Astrocyte (in vitro differentiated cells and primary cell): ENCODE results near the gene COQ6. TPM values are rescaled to one million over a fixed set of nuclear protein-coding genes. Genes with fewer than 3 reads are reported as not detected.
"Not testable (repeated sequence)": the region's sequence is repeated elsewhere in the genome, so short reads cannot be mapped to it uniquely, and the experiment has no call there.

ENCODE experiments used
- DNase-seq: peaks from one replicate; pipeline ENCODE4 v3.0.0-alpha.2; 2010; ENCODE audit warnings: low read depth
- FAIRE-seq: peaks from 2 replicates; lab custom pipeline; 2011; peaks lifted over from hg19 to GRCh38; lab: Jason Lieb, UNC
- H2AFZ ChIP-seq: 2 replicates; pipeline ENCODE4 v1.6.0; 2012; ENCODE audit warnings: low read depth, low read length, inconsistent platforms
- H3K27ac ChIP-seq: 2 replicates; pipeline ENCODE4 v1.5.1; 2011; ENCODE audit warnings: low read depth, low read length, inconsistent platforms
- H3K27me3 ChIP-seq: 2 replicates; pipeline ENCODE4 v1.6.0; 2011; ENCODE audit warnings: low read length, inconsistent platforms; ENCODE audit not compliant: insufficient read depth
- H3K36me3 ChIP-seq: 2 replicates; pipeline ENCODE4 v1.5.1; 2011; ENCODE audit warnings: low read length, inconsistent platforms; ENCODE audit not compliant: insufficient read depth
- H3K4me1 ChIP-seq: 2 replicates; pipeline ENCODE4 v1.5.1; 2011; ENCODE audit warnings: low read length, inconsistent platforms; ENCODE audit not compliant: insufficient read depth
- H3K4me2 ChIP-seq: 2 replicates; pipeline ENCODE4 v1.6.0; 2012; ENCODE audit warnings: low read length, inconsistent platforms
- H3K4me3 ChIP-seq: 2 replicates; pipeline ENCODE4 v1.5.1; 2011; ENCODE audit warnings: low read depth, mild to moderate bottlenecking, low read length, inconsistent platforms; ENCODE audit not compliant: insufficient read depth
- H3K79me2 ChIP-seq: 2 replicates; pipeline ENCODE4 v1.6.0; 2012; ENCODE audit warnings: mild to moderate bottlenecking, low read length, inconsistent platforms; ENCODE audit not compliant: insufficient read depth
- H3K9ac ChIP-seq: 2 replicates; pipeline ENCODE4 v1.6.0; 2012; ENCODE audit warnings: mild to moderate bottlenecking, low read length, inconsistent platforms
- H3K9me3 ChIP-seq: 2 replicates; pipeline ENCODE4 v1.5.1; 2012; ENCODE audit warnings: low read depth, mild to moderate bottlenecking, low read length, inconsistent platforms; ENCODE audit not compliant: insufficient read depth
- H4K20me1 ChIP-seq: 2 replicates; pipeline ENCODE4 v1.6.0; 2012; ENCODE audit warnings: low read length, inconsistent platforms; ENCODE audit not compliant: insufficient read depth
- H3K27ac Mint-ChIP-seq: one replicate; pipeline ENCODE4 v1.8.0; 2021; ENCODE audit warnings: mild to moderate bottlenecking, mixed read lengths; ENCODE audit not compliant: unreplicated experiment
- H3K27me3 Mint-ChIP-seq: one replicate; pipeline ENCODE4 v1.8.0; 2021; ENCODE audit warnings: low read depth, mixed read lengths; ENCODE audit not compliant: unreplicated experiment
- H3K36me3 Mint-ChIP-seq: one replicate; pipeline ENCODE4 v1.8.0; 2021; ENCODE audit warnings: low read depth, mixed read lengths; ENCODE audit not compliant: unreplicated experiment
- H3K4me1 Mint-ChIP-seq: one replicate; pipeline ENCODE4 v1.8.0; 2021; ENCODE audit warnings: low read depth, mixed read lengths; ENCODE audit not compliant: unreplicated experiment
- H3K4me3 Mint-ChIP-seq: one replicate; pipeline ENCODE4 v1.8.0; 2021; ENCODE audit warnings: mild to moderate bottlenecking, moderate library complexity, mixed read lengths; ENCODE audit not compliant: unreplicated experiment
- H3K9me3 Mint-ChIP-seq: one replicate; pipeline ENCODE4 v1.8.0; 2021; ENCODE audit warnings: mild to moderate bottlenecking, mixed read lengths; ENCODE audit not compliant: unreplicated experiment
- CTCF ChIP-seq: IDR thresholded peaks from 2 replicates; pipeline ENCODE4 v1.5.1; 2011; ENCODE audit warnings: low read depth, mild to moderate bottlenecking, inconsistent platforms, low read length, moderate library complexity; ENCODE audit not compliant: insufficient read depth
- EZH2 ChIP-seq: IDR thresholded peaks from 2 replicates; pipeline ENCODE4 v1.6.1; 2012; ENCODE audit warnings: mild to moderate bottlenecking, low read length, inconsistent platforms; ENCODE audit not compliant: insufficient read depth
- total RNA-seq: library from RNA; stranded (reverse); gene quantifications from 2 replicates; pipeline ENCODE4 v1.2.1, GENCODE V29; 2021

COQ6 gene
- total RNA-seq, 1 donor from 2014 or later = 12.8 TPM

GRCh38 chr14:73976125-73976524 is 26.0 kb downstream of the COQ6 start:
- Histone ChIP-seq H2AFZ (no peak overlapping the region), H3K27me3 (no peaks in the 10 kb centered on the region), H3K4me2 (no peak overlapping the region), H3K9ac (no peak overlapping the region), H3K4me3 (no peak overlapping the region), H3K4me1 (peaks cover 3% of the 10 kb centered on the region), H3K9me3 (no peaks in the 10 kb centered on the region), H3K27ac (no peak overlapping the region), H3K36me3 (peaks cover 3% of the 10 kb centered on the region), H4K20me1 (no peaks in the 10 kb centered on the region), H3K79me2 (no peaks in the 10 kb centered on the region)
- DNase-seq = no peak
- Mint-ChIP-seq H3K4me3 (no peak overlapping the region), H3K27ac (no peak overlapping the region), H3K4me1 (peaks cover 2% of the 10 kb centered on the region), H3K36me3 (peaks cover 5% of the 10 kb centered on the region), H3K9me3 (peaks cover 2% of the 10 kb centered on the region), H3K27me3 (no peaks in the 10 kb centered on the region)
- TF ChIP-seq CTCF (no peak), EZH2 (no peak)
- FAIRE-seq = no peak

- Histone ChIP-seq H3K9ac (no peak overlapping the region), H3K36me3 (peaks cover 2% of the 10 kb centered on the region), H3K4me2 (peak overlapping the region; percentile 9), H3K4me3 (no peak overlapping the region), H3K27ac (no peak overlapping the region), H4K20me1 (no peaks in the 10 kb centered on the region), H3K9me3 (no peaks in the 10 kb centered on the region), H3K27me3 (no peaks in the 10 kb centered on the region), H3K79me2 (no peaks in the 10 kb centered on the region), H2AFZ (no peak overlapping the region), H3K4me1 (peaks cover 3% of the 10 kb centered on the region)
- peaks cover 2% of the 10 kb centered on the region for H3K4me1 Mint-ChIP-seq
- no peak overlapping the region for H3K4me3 Mint-ChIP-seq
- H3K27ac Mint-ChIP-seq = no peak overlapping the region
- H3K27me3 Mint-ChIP-seq = no peaks in the 10 kb centered on the region
- TF ChIP-seq CTCF (no peak), EZH2 (no peak)
- DNase-seq = peak; percentile 38
- H3K9me3 Mint-ChIP-seq = peaks cover 2% of the 10 kb centered on the region
- no peak for FAIRE-seq
- peaks cover 5% of the 10 kb centered on the region for H3K36me3 Mint-ChIP-seq
These were observed 27.8 kb downstream of the COQ6 start for GRCh38 chr14:73977896-73978295.

- Histone ChIP-seq H3K27ac (no peak overlapping the region), H3K4me2 (no peak overlapping the region), H3K36me3 (peaks cover 13% of the 10 kb centered on the region), H3K9me3 (no peaks in the 10 kb centered on the region), H3K9ac (no peak overlapping the region), H2AFZ (no peak overlapping the region), H3K79me2 (no peaks in the 10 kb centered on the region), H3K27me3 (no peaks in the 10 kb centered on the region), H3K4me1 (no peaks in the 10 kb centered on the region), H4K20me1 (no peaks in the 10 kb centered on the region), H3K4me3 (no peak overlapping the region)
- Mint-ChIP-seq H3K4me1 (no peaks in the 10 kb centered on the region), H3K27ac (no peak overlapping the region), H3K9me3 (no peaks in the 10 kb centered on the region), H3K27me3 (no peaks in the 10 kb centered on the region), H3K36me3 (peaks cover 11% of the 10 kb centered on the region), H3K4me3 (no peak overlapping the region)
- no peak for TF ChIP-seq CTCF
- TF ChIP-seq EZH2 = no peak
- FAIRE-seq = no peak
- no peak for DNase-seq
These were observed 38.0 kb downstream of the COQ6 start for GRCh38 chr14:73988065-73988464.

GRCh38 chr14:73988656-73989055 is 38.6 kb downstream of the COQ6 start:
- H3K36me3 Mint-ChIP-seq = peaks cover 11% of the 10 kb centered on the region
- H3K9me3 Mint-ChIP-seq, H3K27me3 Mint-ChIP-seq, H3K4me2 ChIP-seq, H4K20me1 ChIP-seq, H3K9ac ChIP-seq, H3K4me3 ChIP-seq, H3K4me1 Mint-ChIP-seq, H3K4me3 Mint-ChIP-seq, H3K79me2 ChIP-seq, H3K4me1 ChIP-seq, H2AFZ ChIP-seq, H3K27ac ChIP-seq, FAIRE-seq, H3K9me3 ChIP-seq, H3K27ac Mint-ChIP-seq, H3K27me3 ChIP-seq, DNase-seq: not testable (repeated sequence)
- peaks cover 13% of the 10 kb centered on the region for H3K36me3 ChIP-seq
